IPS-NIHi7 (cell line): Measurements from ENCODE around the gene DAB2.
"Not testable (repeated sequence)": the region's sequence is repeated elsewhere in the genome, so short reads cannot be mapped to it uniquely, and the experiment has no call there.

Experiments used
- DNase-seq: peaks from one replicate; pipeline ENCODE4 v3.0.0; 2012; ENCODE audit warnings: mixed read lengths; ENCODE audit errors: extremely low spot score

DAB2 gene

DNA sequence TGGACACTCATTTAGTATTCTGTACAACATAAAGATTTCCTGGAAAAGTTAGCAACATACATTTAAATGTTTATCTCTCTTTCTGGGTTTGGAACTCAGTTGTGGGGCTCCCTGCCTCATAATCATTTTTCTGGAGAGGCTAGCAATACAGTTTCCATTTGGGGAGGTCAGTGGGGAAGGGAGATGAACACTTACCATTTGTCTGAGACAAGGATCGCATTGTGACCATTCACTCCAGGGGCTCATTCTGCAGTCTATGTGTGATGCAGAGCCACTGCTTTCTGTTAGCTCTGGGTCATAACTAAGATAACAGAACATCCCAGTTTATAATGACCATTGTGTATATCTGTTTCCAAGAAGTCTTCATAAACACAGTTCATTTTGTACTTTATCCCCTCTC, 82.9 kb downstream of the DAB2 start:
- no peak for DNase-seq

DNA sequence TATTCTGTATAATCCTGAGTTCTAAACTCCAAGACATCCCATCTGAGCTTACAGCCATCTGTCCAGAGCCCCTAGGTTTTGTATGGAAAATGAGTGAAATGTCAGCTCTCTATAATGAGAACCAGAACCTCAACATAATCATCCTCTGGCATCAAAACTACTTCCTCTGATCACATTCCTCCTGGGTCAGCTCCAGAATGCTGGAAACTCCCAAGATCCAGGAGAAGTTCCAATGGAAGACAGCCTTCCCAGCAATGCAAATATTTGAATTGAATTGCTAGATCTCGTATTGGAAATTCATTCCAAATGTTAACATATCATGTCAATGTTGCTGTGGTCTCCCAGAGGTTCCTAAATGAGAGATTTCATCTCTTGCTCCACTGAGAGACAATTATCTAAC, 84.3 kb downstream of the DAB2 start:
- no peak for DNase-seq

DNA sequence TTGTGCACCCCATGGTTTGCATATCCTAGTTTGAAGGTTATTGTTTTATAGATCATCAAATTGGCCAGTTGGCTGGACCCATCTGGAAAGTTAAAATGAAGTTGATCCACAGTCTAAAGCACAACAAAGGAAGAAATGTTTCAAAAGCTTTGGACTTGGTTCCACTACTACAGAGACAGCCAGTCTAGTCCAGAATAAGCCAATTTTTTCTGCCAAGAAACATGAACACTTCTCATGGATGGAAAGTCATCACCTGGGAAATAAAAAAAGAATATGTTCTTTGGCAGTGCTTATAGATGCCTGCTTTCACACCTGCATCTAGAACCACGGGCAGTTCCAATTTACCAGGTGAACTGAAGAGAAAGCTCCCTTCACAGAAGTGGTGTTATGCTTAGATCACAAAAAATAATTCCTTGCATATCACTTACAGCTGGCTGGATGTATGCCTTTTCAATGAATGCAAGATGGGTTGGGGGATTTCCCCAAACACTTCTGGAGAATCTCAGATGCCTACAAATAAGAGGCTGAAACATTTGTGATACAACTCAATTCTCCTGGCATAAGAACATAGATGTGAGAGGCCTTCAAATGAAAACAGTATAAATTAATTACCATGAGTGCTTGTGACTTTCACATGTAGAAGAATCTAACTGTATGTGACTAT, 87.4 kb downstream of the DAB2 start:
- no peak for DNase-seq

DNA sequence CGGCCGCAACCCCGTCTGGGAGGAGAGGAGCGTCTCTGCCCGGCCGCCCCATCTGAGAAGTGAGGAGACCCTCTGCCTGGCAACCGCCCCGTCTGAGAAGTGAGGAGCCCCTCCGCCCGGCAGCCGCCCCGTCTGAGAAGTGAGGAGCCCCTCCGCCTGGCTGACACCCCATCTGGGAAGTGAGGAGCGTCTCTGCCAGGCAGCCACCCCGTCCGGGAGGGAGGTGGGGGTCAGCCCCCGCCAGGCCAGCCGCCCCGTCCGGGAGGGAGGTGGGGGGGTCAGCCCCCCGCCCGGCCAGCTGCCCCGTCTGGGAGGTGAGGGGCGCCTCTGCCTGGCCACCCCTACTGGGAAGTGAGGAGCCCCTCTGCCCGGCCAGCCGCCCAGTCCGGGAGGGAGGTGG, 90.5 kb downstream of the DAB2 start:
- DNase-seq: not testable (repeated sequence)

DNA sequence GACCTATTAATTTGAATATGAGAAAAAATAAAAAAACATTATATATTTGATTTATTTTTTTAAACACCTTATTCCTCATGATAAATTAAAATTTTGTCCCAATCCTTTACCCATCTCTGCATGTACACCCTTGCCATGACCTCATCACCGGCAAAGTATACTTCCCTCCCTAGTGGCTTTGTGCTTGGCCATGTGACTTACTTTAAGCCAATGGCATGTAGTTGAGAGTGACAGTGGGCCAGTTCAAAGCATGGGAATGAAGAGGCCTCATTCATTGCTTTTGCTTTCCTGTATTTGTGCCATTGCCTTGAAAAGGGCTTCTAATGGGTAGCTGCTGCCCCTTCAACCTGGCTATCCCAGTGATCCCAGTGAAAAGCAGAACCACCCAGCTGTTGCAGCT, 91.7 kb downstream of the DAB2 start:
- DNase-seq: no peak

DNA sequence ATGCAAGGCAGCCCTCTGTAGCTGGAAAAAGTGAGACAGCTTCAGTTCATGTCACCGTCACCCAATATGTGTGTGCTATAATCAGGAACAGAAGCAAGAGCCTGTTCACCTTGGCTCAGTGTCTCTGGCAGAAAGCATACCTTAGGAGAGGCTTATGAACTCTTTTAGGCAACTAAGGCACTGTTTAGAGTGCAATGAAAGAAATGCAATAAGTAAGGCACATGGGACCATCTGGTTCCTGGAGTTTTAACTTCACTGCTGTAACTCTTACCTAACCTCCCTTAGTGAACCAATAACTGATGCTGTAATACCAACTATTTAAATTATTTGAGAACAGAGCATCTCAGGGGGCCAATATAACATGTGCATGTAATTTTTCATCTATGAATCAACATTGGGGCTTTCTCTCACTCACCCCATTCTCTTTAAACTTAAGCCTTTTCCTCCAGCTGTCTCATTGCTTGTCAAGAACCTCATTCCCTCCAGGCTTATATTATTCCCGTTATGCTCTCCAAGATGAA, 92.9 kb downstream of the DAB2 start:
- DNase-seq: no peak

DNA sequence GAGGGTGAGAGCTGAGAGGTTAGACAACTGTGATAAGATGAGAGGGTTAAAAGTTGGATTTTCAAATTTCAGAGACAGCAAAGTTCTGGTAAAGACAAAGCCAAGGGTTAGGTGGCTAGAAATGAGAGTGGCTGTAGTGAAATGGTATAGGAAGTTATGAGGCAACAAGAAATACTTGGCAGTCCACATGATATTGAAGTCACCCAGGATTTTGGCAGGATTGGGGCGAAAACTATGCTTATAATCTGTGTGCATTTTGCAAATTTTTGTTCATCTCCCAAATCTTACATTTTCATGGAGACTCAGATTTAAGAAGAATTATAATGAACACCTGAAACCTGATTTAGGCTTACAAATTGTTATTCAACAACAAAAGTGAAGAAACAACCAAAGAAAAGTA, 96.0 kb downstream of the DAB2 start:
- no peak for DNase-seq

DNA sequence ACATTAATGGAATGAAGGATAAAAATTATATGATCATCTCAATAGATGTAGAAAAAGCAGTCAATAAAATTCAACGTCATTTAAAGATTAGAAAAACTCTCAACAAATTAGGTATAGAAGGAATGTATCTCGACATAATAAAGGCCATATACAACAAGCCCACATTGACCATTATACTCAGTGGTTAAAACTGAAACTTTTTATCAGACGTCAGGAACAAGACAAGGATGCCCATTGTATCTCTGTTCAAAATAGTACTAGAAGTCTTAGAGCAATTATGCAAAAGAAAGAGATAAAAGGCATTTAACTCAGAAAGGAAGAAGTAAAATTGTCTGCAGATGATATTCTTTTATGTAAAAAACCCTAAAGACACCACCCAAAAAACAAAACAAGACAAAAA, 101.2 kb downstream of the DAB2 start:
- no peak for DNase-seq
